GM18861 (cell line): Measurements from ENCODE around the gene BCL2L1.

Experiments
- ATAC-seq: cut with Tn5 transposase; IDR thresholded peaks from one replicate; pipeline ENCODE4 v1.9.1; 2021; ENCODE audit not compliant: unreplicated experiment

BCL2L1 gene

DNA sequence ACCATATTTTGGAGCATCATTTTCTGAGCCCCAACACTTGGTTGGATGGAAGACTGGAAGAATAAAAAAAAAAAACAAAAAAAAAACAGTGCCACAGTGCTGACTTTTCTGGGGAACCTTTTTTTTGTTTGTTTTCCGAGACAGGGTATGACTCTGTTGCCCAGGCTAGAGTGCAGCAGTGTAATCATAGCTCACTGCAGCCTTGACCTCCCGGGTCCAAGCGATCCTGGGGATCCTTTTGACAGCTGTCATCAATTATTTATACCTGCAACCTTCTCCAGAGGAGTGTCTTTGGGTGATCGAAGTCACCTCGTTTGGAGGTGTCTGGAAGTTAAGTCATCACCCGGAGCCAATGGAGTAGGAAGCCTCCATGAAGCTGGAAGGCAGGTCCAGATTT is 8.7 kb upstream of the BCL2L1 start:
- ATAC-seq = no peak

- ATAC-seq = peak; percentile 79
These were observed 831 bp upstream of the BCL2L1 start for GRCh38 chr20:31723319-31724078.

DNA sequence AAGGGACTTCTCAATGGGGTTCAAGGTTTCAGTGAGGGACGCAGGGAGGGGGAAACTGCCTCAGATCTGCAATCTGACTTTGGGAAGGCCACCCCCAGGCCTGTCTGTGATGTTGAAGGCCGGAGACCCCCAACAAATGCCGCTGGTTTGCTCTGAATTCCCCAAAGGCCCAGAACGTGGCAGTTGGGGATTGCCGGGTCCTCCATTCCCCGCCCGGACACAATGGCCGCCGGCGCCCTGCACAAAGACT is 326 bp upstream of the BCL2L1 start:
- ATAC-seq = no peak

DNA sequence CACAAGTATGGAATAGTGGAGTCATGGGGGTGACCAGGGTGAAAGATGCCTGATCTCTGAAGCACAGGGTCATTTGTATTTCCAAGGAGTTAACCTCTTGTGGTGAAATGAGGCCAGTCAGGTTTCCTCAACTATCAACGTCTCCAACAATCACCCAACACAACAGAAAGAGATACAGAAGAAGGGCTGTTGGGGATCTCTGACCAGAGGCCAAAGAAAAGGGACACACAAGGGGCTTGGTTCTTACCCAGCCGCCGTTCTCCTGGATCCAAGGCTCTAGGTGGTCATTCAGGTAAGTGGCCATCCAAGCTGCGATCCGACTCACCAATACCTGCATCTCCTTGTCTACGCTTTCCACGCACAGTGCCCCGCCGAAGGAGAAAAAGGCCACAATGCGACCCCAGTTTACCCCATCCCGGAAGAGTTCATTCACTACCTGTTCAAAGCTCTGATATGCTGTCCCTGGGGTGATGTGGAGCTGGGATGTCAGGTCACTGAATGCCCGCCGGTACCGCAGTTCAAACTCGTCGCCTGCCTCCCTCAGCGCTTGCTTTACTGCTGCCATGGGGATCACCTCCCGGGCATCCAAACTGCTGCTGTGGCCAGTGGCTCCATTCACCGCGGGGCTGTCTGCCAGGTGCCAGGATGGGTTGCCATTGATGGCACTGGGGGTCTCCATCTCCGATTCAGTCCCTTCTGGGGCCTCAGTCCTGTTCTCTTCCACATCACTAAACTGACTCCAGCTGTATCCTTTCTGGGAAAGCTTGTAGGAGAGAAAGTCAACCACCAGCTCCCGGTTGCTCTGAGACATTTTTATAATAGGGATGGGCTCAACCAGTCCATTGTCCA is 1.0 kb downstream of the BCL2L1 start:
- no peak for ATAC-seq

DNA sequence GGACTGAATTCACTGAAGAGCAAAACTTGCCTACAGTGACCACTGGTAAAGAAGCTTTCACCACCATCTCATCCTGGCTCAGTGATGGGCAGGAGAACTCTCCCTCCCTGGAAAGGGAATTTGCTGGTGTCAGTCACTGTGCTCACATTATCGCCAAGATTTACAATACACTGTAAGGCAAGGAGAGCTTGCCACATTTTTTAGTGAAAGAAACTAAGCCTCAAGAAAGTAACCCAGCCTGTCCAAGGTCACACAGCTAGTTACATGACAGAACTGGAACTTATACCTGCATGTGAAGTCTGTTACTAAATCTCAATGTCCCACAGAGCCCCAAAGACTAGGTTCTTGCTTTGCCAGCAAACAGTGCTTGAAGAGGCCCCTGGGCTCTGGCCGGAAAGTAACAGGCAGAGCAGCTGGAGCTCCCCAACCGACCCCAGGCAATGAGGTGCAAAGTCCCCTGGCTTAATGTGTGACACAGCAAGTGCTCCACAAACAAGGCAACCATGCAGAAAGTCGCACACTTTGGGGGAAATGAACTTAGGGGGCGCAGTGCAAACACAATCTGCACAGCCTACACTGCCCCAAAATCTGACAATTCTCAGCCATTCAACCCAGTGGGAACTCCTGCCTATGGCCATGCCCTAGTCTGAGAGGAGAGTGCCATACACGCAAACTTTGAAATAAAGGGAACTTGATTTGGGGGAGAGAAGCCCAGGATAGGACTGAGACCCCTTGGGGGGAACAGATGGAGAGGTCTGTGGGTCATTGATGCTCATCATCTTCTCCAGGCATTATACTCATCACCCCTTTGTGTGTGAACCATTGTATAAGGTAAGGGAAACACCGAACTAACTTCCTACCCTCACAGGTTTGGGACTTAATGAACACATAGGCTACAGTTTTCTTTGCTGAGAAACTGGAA is 1.9 kb downstream of the BCL2L1 start:
- no peak for ATAC-seq

DNA sequence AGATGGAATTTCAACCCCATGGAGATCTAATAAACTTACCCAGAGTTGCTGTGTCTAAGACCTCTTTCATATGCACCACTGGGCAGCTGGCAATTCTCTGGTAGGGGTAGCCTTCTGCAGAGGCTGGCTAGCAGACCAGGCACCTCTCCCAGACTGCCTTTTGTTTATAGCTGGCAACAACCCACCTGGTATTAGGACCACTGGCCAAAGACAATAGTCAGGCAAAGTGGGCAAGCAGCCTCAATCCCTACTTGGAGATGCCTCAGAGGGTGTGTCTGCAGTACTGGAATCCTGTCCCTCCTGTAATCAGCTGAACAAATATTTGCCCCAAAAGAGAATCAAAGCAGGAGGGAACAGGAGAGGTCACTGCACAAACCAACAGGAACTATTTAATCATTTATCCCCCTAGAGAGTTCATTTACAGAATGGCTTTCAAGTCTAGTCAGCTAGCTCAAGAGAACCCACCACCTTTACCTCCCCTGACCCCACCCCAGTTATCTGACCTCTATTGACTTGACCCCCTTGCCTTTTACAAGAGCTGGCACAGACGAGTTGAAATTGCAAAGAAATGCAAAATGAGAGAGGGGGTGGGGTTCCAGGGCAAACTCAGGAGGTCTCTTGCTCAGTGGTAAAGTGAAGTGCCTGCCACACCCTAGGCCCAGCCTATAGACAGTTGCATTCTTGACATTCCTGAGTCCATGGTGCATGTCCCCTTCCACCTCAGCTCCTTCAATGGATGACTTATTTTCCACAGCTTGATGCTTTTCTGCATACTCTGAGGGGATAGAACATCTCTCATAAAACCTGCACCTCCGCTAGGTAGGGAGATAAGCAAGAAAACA is 2.8 kb downstream of the BCL2L1 start:
- no peak for ATAC-seq

GRCh38 chr20:31718952-31719643 is 3.6 kb downstream of the BCL2L1 start:
- no peak for ATAC-seq

GRCh38 chr20:31717478-31718201 is 5.0 kb downstream of the BCL2L1 start:
- ATAC-seq = peak; percentile 44

DNA sequence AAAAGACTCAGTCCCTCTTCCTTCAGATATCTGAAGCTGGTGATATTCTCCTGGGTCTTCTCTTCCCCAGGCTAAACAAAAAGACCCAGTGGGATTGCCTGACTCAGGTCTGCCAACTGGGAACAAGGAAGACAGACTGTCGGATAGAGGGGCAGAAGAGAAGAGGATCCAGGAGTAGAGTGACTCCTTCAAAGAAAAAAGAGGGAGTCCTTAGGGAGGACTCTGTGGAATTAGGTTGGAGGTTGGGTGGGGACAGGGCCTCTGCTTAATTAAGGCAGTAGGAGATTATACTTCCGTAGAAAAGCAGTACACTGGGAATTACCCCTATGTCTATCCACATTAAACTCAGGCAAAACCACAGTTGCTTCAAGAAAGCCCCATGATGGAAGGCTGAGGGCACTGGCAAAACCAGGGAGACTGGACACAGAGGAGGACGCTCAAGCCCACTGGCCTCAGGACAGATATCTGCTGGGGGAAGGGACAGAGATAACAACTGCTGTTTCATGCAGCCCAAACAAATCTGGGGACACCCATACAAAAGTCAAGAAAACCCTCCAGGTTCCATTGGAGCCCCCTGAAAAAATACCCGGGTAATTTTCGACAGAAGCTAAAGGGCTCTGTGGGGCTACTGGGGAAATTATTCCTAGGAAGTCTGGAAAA is 5.7 kb downstream of the BCL2L1 start:
- peak; percentile 11 for ATAC-seq

GRCh38 chr20:31716351-31716750 is 6.3 kb downstream of the BCL2L1 start:
- no peak for ATAC-seq

GRCh38 chr20:31715766-31716165 is 6.9 kb downstream of the BCL2L1 start:
- ATAC-seq = no peak

DNA sequence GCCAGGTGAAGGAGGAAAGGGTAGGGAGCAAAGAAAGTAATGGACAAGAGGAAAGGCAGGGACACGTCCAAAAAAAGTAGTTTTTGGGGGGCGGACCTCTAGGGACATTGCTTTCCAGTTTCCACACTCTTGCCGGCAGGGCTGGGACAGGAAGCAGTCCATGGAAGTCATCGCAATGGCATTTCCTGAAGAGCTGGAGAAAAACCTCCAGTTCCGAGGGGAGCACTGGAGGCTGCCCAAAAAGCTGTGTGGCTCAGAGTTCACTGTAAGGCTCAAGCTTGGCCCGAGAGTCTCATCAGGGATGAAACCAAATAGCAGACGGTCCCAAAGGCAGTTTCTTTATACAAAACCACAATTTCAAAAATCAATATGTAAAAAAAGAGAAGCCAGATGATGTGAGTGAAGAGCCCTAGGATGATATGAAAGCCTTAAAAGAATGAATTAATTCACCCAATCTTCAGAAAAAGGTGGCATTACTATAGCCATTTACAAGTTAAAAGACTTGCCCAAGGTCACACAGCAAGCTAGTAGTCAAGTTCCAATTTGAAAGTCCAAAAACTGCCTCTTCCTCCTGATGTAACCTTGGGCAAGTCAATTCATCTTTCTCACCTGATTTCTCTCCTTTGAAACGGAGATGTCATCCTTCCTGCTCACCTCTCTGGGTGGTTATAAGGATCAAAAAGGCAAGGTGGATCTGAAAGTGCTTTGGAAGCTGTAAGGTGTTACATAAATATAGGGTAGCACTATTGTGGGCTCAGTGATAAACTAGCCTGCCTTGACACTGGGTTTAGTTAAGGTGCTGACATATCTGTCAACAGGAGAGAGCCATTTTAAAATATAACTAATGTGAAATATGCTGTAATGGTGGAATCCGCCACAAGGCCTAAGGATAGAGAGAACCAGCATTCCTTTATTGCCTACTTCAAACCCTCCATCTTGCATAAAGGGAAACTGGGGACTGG is 9.1 kb downstream of the BCL2L1 start:
- ATAC-seq = no peak

DNA sequence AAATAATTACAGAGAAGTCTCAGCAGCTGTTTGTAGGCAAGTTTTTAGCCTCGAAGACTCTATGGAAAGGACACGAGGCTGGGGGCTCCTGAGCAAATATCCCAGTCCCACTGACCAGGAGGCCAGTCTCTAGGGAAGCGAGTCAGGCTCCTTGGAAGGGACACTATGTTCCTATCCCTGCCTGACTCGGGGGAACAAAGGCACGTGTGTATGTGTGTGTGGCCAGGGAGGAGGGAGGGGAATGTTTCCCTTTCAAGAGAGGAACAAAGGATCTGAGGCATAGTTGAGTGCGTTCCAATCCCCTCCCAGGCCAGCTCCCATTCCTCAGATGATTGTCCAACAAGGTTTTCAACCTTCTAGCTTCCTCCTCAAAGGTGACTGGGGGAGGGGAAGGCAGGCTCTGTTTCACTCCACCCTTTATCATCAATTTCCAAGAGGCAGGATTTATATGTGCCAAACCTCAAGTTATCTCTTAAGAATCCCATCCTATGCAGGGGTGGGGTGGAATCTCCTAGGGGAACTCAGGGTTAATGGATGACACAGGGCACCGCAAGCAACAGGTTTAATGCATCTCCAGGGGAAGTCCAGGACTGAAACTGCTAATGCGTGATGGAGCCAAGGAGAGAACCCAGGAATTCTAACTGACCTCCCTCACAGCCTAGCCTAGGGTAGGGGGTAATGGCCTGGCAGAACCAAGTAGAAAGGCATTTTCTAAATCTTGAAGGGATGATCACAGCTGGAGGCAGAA is 9.9 kb downstream of the BCL2L1 start:
- ATAC-seq = no peak

- ATAC-seq = no peak
These were observed 10.5 kb downstream of the BCL2L1 start for GRCh38 chr20:31712112-31712553.

- ATAC-seq = no peak
These were observed 11.2 kb downstream of the BCL2L1 start for GRCh38 chr20:31711179-31712111.
